Stimulated activated CD4-positive, alpha-beta T cell treated with anti-CD3 and anti-CD28 coated beads, Interleukin-4, amount 100 ng/mL, for 1 hour (primary cell): ENCODE measurements around the gene C7orf33.
"Not testable (repeated sequence)": the region's sequence is repeated elsewhere in the genome, so short reads cannot be mapped to it uniquely, and the experiment has no call there.

Experiments
- DNase-seq: peaks from one replicate; pipeline ENCODE4 v3.0.0-alpha.2; 2020

C7orf33 gene

GRCh38 chr7:148581624-148582023, 8.9 kb upstream of the C7orf33 start:
- DNase-seq, result no peak

DNA sequence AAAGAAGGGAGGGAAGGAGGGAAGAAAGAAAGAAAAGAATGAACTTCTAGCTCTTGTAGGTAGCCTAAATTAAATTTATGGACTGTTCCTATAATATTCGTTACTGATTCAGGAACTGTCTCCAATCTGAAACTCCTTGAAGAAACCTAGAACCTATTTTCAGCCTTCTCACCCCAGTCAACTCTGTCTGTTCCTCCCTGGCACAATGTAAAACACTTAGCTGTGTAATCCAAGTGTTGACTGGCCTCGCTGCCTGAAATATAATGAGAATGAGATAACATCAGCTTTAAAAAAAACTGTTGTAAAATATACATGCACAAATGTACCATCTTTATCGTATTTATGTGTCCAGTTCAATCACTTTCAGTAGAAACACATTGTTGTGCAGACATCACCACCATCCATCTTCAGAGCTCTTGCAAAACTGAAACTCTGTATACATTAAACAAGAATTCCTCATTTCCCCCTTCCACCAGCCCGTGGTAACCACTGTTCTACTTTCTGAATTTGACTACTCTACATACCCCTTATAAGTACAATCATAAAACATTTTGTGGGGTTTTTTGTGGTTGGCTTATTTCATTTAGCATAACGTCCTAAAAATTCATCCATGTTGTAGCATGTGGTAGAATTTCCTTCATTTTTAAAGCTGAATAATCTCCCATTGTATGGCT, 6.3 kb upstream of the C7orf33 start:
- DNase-seq, result no peak

DNA sequence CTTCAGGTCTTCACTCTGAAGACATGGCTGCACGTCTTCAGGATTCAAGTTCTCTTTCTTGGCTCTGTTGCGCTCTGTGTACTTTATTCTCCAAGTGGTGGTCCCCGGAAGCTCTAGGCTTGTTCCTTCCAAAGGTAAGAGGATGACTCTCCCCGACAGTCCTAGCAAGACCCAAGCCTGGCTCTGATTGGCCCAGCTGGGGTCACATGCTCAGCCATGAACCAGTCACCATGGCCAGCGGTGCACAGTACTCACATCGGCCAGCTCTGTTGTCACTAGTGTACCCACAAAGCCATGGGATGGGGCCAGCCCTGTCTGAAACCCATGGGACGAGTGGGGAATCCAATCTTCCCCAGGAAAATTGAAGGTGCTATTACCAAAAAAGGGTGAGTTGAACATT, 5.2 kb upstream of the C7orf33 start:
- no peak for DNase-seq

DNA sequence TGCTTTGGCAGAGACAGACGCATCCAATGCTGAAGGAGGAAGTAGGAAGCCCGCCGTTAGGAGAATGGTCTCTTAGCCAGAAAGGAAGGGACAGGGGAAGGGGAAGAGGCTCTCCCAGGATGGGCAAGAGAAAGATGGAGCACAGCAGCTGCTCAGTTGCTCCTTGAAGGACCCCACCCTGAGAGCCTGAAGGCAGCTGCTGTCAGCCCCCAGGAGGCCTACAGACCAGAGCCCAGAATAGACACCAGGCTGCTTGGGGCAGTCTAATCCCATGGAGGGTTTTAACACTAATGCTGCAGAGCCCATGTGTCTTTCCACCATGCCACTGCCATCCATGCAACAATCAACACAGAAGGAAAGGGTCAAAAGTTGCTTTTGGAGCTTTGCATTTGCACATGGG, 3.5 kb upstream of the C7orf33 start:
- DNase-seq, result no peak

DNA sequence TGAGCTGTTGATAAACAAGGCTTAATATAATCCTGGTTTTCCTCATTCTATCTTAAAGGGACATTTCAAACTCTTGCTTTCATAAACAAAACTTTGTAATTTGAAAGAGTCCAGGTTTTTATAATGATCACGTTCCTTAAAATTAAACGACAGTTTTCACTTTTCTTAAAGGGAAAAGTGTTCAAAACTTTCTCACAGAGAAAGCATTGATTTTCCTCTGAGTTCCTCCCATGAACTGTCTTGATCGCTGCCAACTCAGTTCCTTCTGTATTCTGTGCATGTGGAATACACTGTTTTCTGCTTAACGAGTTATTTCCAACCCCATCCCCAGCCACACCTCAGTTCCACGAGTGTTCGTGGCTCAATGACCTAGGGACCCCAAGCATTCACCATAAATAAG, 2.4 kb upstream of the C7orf33 start:
- no peak for DNase-seq

DNA sequence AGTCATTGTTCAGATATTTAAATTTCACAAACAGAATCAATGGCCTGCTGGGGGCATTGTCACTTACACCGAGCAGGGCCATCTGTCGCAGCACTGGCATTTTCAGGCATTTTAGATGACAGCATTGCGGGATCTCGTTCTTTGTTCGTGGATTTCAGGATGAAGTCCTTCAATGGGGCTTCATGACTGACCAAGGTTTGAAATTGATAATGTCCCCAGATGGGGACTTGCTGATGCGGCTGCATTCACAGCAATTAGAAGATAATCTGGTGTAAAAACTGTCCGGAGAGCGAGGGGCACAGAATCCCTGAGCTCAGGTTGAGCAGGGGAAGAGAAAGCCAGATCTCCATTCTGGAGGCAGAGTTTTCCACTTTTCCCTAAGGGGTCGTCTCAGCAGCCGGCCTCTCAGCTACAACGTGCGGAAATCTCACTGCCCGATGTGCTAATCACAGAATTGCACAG, 1.9 kb upstream of the C7orf33 start:
- DNase-seq, result no peak

DNA sequence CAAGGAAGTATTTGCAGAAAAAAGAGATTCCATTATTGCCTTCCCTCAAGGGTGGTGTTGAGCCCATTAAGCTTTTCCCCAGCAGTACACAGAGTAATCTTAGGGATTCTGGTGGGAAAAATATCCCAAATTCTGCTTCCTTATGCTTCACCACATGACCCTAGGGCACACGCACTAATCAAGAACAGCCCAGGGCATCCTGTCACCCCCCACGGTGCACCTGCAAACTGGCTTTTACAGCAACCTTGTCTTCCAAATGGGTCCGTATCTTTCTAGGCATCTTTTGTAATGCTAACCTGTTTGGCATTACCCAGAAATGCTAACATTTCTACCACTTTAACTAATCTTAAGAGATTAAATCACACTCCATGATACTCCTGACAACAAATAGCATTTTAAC, 926 bp upstream of the C7orf33 start:
- DNase-seq, result no peak

- not testable (repeated sequence) for DNase-seq
Observed at GRCh38 chr7:148596354-148596753, 5.8 kb downstream of the C7orf33 start.

GRCh38 chr7:148598351-148598750, 7.8 kb downstream of the C7orf33 start:
- DNase-seq, result no peak

DNA sequence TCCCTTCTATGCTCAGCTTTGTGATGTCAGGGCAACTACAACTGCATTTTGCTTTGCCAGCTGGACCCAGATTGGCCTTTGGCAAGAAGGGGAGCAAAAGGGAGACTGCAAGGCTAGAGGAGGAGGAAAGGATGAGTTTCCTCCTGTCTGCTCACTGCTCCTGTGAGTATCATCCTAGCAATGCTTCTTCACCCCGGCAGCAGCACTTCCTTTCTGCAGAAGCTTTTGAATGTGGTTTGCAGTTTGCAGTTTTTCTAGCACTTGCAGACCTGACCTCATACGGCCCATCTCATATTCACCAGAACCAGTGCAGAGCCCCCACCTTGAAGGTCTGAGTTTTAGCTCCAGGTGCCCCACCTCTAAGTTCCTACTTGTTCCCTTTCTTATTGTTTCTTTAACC, 14.8 kb downstream of the C7orf33 start:
- no peak for DNase-seq

- DNase-seq, result no peak
Observed at GRCh38 chr7:148607151-148607661, 16.6 kb downstream of the C7orf33 start.

- no peak for DNase-seq
Observed at GRCh38 chr7:148609045-148609725, 18.6 kb downstream of the C7orf33 start.

GRCh38 chr7:148611692-148612091, 21.1 kb downstream of the C7orf33 start:
- no peak for DNase-seq

- DNase-seq, result no peak
Observed at GRCh38 chr7:148615085-148615730, 24.6 kb downstream of the C7orf33 start.

GRCh38 chr7:148620749-148621359, 30.3 kb downstream of the C7orf33 start:
- DNase-seq, result no peak

DNA sequence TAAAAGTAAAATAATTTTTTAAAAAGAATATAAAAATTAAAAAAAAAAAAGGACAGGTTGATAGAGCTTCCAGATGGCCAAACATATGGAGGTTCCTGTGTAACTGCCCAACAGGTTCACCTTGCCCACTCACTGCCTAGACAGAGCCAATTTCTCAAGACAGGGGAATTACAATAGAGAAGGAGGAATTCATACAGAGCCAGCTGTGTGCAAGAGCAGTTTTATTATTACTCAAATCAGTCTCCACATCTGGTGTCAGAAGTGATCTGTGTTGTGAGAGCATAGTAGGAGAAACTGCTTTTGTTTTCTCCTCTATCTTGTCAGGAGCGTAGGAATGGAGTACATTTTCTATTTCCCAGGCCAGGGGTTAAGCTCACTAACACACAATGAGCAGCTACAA, 31.0 kb downstream of the C7orf33 start:
- DNase-seq, result no peak

GRCh38 chr7:148622887-148623585, 32.5 kb downstream of the C7orf33 start:
- no peak for DNase-seq

DNA sequence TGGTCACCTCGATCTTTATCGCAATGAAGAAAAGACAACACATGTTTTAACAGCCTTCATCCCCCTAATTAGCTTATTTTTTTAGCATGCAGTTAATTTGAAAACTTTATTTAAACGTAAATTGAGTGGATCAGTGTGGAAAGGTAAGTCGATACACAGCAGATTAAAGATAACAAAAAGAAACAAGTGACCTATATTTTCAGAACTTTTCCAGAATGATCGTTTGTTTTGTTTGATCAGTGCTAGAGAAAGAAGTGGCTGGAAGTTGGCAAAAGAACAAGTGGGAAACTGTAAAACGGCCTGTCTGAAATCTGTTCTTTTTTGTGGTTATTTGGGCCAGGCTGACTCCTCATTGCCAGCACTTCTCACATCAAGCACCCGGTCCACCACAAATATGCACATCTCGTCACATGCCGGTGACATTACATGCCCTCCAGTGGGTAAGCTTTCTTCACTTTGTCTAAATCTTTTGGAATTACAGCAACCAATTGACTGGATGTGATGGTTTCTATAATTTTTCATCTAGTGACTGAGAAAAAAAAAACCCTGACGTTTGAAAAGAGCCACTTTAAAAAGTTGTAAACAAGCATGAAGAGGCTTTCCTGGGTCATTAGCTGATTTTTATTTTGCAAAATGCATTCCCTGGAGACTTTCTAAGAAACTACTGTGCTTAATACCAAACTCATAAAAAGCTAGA, 33.2 kb downstream of the C7orf33 start:
- no peak for DNase-seq

- DNase-seq, result no peak
Observed at GRCh38 chr7:148624735-148625134, 34.2 kb downstream of the C7orf33 start.

DNA sequence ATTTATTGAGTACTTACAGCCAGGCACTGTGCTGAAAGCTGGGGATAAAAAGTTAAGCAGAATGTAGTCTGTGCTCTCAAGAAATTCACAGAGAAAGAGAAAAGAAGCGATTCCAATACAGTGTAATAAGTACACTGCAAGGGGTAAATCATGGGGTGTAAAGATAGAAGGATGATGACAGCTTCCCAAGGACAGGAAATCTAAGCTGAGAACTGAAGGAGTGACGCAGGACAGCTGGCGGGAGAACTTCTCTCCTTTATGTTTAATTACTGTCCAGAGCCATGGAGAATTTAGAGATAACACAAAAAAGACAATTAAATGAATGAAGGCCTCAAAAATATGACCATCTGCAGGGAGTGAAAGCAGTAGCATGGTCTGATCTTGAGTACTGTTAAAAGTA, 34.8 kb downstream of the C7orf33 start:
- DNase-seq, result no peak

DNA sequence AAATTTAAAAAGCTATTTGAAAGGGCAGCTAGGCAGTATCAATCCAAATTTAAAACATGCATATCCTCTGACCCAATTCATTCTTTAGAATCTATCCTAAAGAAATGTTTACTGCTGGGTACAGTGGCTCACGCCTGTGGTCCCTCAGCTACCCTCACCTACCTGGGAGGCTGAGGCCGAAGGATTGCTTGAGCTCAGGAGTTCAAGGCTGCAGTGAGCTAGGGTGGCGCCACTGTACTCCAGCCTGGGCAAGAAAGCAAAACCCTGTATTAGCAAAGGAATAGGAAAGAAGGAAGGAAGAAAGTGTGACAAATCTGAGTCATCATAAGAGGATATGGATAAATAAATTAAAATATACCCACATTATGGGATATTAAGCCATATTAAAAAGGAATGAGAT, 36.3 kb downstream of the C7orf33 start:
- no peak for DNase-seq

- no peak for DNase-seq
Observed at GRCh38 chr7:148628011-148628410, 37.4 kb downstream of the C7orf33 start.
